Hepatocyte (in vitro differentiated cells): ENCODE measurements around the gene SLC25A18.

Source experiments
- EZH2 ChIP-seq: fragments of 200-600 bp; sonication (generic); IDR thresholded peaks from 2 replicates; pipeline ENCODE4 v1.6.1; 2016; ENCODE audit warnings: antibody characterized with exemption, mild to moderate bottlenecking, borderline replicate concordance
- EZH2phosphoT487 ChIP-seq: fragments of 200-600 bp; sonication (generic); IDR thresholded peaks from one replicate; pipeline ENCODE4 v1.6.1; 2018; ENCODE audit warnings: antibody characterized with exemption, mild to moderate bottlenecking, low read depth, moderate library complexity; ENCODE audit not compliant: unreplicated experiment, severe bottlenecking
- TF ChIP-seq, protein P1 (sequence below): fragments of 200-600 bp; sonication (generic); IDR thresholded peaks from 2 replicates; pipeline ENCODE4 v1.5.1; 2016; ENCODE audit warnings: antibody characterized with exemption, mild to moderate bottlenecking; ENCODE audit not compliant: poor library complexity

DNA sequence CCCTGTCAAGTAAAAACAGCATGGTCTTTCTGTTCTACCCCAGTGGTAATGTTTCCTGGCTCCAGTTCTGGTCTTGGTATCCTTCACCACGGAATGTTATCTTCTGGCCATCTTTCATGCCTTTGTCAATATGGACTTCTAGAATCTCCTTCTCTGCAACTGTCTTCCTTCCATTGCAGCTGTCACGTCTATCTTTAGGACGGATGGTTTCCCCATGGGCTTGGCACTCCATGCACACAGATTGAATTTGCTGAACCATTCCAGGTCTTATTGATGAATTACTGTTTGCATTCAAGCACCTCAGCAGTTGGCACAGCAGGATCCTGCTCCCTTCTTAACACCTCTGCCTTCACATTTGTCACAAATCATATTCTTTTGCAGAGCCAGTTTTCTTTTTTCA lies 44.9 kb upstream of the SLC25A18 start:
- TF ChIP-seq, protein P1, sequence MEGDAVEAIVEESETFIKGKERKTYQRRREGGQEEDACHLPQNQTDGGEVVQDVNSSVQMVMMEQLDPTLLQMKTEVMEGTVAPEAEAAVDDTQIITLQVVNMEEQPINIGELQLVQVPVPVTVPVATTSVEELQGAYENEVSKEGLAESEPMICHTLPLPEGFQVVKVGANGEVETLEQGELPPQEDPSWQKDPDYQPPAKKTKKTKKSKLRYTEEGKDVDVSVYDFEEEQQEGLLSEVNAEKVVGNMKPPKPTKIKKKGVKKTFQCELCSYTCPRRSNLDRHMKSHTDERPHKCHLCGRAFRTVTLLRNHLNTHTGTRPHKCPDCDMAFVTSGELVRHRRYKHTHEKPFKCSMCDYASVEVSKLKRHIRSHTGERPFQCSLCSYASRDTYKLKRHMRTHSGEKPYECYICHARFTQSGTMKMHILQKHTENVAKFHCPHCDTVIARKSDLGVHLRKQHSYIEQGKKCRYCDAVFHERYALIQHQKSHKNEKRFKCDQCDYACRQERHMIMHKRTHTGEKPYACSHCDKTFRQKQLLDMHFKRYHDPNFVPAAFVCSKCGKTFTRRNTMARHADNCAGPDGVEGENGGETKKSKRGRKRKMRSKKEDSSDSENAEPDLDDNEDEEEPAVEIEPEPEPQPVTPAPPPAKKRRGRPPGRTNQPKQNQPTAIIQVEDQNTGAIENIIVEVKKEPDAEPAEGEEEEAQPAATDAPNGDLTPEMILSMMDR, result no peak
- no peak for TF ChIP-seq EZH2
- TF ChIP-seq EZH2phosphoT487, result no peak
